ENCODE results near the gene FAM50B.

DNA sequence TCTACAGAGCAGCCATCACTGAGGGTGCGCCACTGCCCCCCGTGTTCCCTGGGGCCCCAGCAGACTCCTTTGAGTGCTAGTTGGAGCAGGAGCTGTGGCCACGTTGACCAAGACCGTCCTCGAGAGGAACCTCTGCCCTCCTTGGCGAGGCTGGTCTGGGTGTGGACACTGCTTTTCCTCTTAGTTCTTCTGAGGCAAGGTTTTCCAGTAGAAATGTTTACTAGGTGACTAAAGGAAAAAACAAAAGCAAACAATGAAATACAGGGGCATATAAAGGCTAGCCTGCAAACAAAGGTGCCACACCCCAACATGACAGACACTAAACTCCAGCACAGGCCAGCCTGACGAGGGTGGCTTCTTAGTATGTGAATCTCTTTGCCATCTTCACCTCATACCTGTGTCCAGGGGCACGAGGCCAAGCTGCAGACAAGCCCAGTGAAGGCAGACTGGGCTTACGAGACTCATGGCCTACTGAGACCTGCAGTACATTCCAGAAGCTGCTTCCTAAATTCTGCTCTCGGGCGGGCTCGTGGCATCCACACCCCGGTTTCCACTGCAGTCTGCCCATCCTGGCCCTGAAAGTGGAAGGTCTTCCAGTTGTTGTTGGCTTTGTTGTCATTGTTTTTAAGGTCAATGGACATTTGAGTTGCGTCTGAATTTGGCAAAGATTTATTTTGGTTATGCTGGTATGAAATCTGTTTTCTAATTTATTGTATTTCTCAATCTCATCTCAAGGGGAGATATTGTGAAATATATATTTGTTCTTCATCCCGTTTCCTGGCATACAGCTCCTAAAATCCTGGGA is 39.2 kb downstream of the FAM50B start:
- TF ChIP-seq MAFG (CRISPR knock-in tag; IDR thresholded peaks at IDR 0.05), result no peak
- no peak for TF ChIP-seq ZNF274 (CRISPR knock-in tag; IDR thresholded peaks at IDR 0.05)
- no peak for TF ChIP-seq DNMT3B (CRISPR knock-in tag; conservative IDR thresholded peaks at IDR 0.05)
- TF ChIP-seq GMEB1 (CRISPR knock-in tag; IDR thresholded peaks at IDR 0.05; ENCODE audit: borderline replicate concordance), result no peak
- TF ChIP-seq CTCF (CRISPR knock-in tag; IDR thresholded peaks at IDR 0.05), result no peak
- TF ChIP-seq SP1 (IDR thresholded peaks at IDR 0.05), result no peak
- no peak for TF ChIP-seq SP1 (CRISPR knock-in tag; IDR thresholded peaks at IDR 0.05)
- TF ChIP-seq TP53 (CRISPR knock-in tag; conservative IDR thresholded peaks at IDR 0.05), result no peak
- no peak for TF ChIP-seq ZNF12 (CRISPR knock-in tag; IDR thresholded peaks at IDR 0.05)
- no peak for TF ChIP-seq SMAD3 (CRISPR knock-in tag; IDR thresholded peaks at IDR 0.05)
- TF ChIP-seq, protein P1, sequence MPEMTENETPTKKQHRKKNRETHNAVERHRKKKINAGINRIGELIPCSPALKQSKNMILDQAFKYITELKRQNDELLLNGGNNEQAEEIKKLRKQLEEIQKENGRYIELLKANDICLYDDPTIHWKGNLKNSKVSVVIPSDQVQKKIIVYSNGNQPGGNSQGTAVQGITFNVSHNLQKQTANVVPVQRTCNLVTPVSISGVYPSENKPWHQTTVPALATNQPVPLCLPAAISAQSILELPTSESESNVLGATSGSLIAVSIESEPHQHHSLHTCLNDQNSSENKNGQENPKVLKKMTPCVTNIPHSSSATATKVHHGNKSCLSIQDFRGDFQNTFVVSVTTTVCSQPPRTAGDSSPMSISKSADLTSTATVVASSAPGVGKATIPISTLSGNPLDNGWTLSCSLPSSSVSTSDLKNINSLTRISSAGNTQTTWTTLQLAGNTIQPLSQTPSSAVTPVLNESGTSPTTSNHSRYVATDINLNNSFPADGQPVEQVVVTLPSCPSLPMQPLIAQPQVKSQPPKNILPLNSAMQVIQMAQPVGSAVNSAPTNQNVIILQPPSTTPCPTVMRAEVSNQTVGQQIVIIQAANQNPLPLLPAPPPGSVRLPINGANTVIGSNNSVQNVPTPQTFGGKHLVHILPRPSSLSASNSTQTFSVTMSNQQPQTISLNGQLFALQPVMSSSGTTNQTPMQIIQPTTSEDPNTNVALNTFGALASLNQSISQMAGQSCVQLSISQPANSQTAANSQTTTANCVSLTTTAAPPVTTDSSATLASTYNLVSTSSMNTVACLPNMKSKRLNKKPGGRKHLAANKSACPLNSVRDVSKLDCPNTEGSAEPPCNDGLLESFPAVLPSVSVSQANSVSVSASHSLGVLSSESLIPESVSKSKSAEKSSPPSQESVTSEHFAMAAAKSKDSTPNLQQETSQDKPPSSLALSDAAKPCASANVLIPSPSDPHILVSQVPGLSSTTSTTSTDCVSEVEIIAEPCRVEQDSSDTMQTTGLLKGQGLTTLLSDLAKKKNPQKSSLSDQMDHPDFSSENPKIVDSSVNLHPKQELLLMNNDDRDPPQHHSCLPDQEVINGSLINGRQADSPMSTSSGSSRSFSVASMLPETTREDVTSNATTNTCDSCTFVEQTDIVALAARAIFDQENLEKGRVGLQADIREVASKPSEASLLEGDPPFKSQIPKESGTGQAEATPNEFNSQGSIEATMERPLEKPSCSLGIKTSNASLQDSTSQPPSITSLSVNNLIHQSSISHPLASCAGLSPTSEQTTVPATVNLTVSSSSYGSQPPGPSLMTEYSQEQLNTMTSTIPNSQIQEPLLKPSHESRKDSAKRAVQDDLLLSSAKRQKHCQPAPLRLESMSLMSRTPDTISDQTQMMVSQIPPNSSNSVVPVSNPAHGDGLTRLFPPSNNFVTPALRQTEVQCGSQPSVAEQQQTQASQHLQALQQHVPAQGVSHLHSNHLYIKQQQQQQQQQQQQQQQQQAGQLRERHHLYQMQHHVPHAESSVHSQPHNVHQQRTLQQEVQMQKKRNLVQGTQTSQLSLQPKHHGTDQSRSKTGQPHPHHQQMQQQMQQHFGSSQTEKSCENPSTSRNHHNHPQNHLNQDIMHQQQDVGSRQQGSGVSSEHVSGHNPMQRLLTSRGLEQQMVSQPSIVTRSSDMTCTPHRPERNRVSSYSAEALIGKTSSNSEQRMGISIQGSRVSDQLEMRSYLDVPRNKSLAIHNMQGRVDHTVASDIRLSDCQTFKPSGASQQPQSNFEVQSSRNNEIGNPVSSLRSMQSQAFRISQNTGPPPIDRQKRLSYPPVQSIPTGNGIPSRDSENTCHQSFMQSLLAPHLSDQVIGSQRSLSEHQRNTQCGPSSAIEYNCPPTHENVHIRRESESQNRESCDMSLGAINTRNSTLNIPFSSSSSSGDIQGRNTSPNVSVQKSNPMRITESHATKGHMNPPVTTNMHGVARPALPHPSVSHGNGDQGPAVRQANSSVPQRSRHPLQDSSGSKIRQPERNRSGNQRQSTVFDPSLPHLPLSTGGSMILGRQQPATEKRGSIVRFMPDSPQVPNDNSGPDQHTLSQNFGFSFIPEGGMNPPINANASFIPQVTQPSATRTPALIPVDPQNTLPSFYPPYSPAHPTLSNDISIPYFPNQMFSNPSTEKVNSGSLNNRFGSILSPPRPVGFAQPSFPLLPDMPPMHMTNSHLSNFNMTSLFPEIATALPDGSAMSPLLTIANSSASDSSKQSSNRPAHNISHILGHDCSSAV (CRISPR knock-in tag; IDR thresholded peaks at IDR 0.05; ENCODE audit: borderline replicate concordance), result no peak
- no peak for TF ChIP-seq SOX5 (CRISPR knock-in tag; IDR thresholded peaks at IDR 0.05; ENCODE audit: borderline replicate concordance)
- TF ChIP-seq ZMYM3 (CRISPR knock-in tag; IDR thresholded peaks at IDR 0.05), result no peak

Data from HepG2 (cell line).